ENCODE data around the gene SMAP1.
A peak's percentile ranks its signal among the peaks of the same experiment; 100 is the strongest.

Gene SMAP1

GRCh38 chr6:70667711-70668498 is at the start of gene SMAP1:
Gene SMAP1 (plus strand): TSS chr6:70667883. CDS start chr6:70668024, 141 bp downstream.
- peak; percentile 91 for DNase-seq

GRCh38 chr6:70620746-70621145 is 46.9 kb upstream of the SMAP1 start:
- DNase-seq: no peak

- no peak for DNase-seq
These were observed 45.2 kb upstream of the SMAP1 start for GRCh38 chr6:70622461-70622860.

- no peak for DNase-seq
These were observed 42.2 kb upstream of the SMAP1 start for GRCh38 chr6:70625436-70625835.

- DNase-seq: no peak
These were observed 40.0 kb upstream of the SMAP1 start for GRCh38 chr6:70627500-70628254.

- DNase-seq: no peak
These were observed 37.8 kb upstream of the SMAP1 start for GRCh38 chr6:70629929-70630328.

- no peak for DNase-seq
These were observed 33.8 kb upstream of the SMAP1 start for GRCh38 chr6:70633870-70634269.

- no peak for DNase-seq
These were observed 31.1 kb upstream of the SMAP1 start for GRCh38 chr6:70636596-70636995.

- no peak for DNase-seq
These were observed 29.2 kb upstream of the SMAP1 start for GRCh38 chr6:70638468-70638867.

GRCh38 chr6:70651326-70651905 is 16.3 kb upstream of the SMAP1 start:
- peak; percentile 61 for DNase-seq

GRCh38 chr6:70652216-70652615 is 15.5 kb upstream of the SMAP1 start:
- DNase-seq: no peak

GRCh38 chr6:70657706-70658105 is 10.0 kb upstream of the SMAP1 start:
- no peak for DNase-seq

- no peak for DNase-seq
These were observed 3.7 kb upstream of the SMAP1 start for GRCh38 chr6:70663881-70664466.

GRCh38 chr6:70666706-70667105 is 977 bp upstream of the SMAP1 start:
- DNase-seq: no peak

- DNase-seq: no peak
These were observed 400 bp upstream of the SMAP1 start for GRCh38 chr6:70667256-70667710.

GRCh38 chr6:70668499-70668812 is 773 bp downstream of the SMAP1 start:
- DNase-seq: peak; percentile 33

GRCh38 chr6:70669133-70669532 is 1.4 kb downstream of the SMAP1 start:
- DNase-seq: no peak

GRCh38 chr6:70672549-70672948 is 4.9 kb downstream of the SMAP1 start:
- no peak for DNase-seq

- DNase-seq: no peak
These were observed 5.4 kb downstream of the SMAP1 start for GRCh38 chr6:70673054-70673453.

GRCh38 chr6:70673601-70674000 is 5.9 kb downstream of the SMAP1 start:
- DNase-seq: peak; percentile 23

GRCh38 chr6:70675822-70676221 is 8.1 kb downstream of the SMAP1 start:
- no peak for DNase-seq

GRCh38 chr6:70676821-70677220 is 9.1 kb downstream of the SMAP1 start:
- DNase-seq: no peak

- no peak for DNase-seq
These were observed 12.7 kb downstream of the SMAP1 start for GRCh38 chr6:70680396-70680795.
